Mucosa of rectum (tissue), 2 donors: ENCODE data around the gene MSANTD7.

Source experiments
- H3K27ac ChIP-seq, 2 donors: one replicate each; pipeline ENCODE4 v1.7.0; 2013; ENCODE audit warnings: inconsistent platforms in 2 of 2, low read depth in 2 of 2, low read length in 2 of 2
- H3K27me3 ChIP-seq, 2 donors: one replicate each; pipeline ENCODE4 v1.7.0; 2013; ENCODE audit warnings: low read length in 2 of 2; ENCODE audit not compliant: control insufficient read depth in 2 of 2, insufficient read depth in 2 of 2
- H3K36me3 ChIP-seq, 2 donors: one replicate each; pipeline ENCODE4 v1.7.0; 2013; ENCODE audit warnings: low read length in 2 of 2; ENCODE audit not compliant: control insufficient read depth in 2 of 2, insufficient read depth in 2 of 2
- H3K4me1 ChIP-seq, 2 donors: one replicate each; pipeline ENCODE4 v1.7.0; 2013; ENCODE audit warnings: low read length in 2 of 2, mild to moderate bottlenecking in 1 of 2; ENCODE audit not compliant: control insufficient read depth in 2 of 2, insufficient read depth in 2 of 2
- H3K4me3 ChIP-seq, 2 donors: one replicate each; pipeline ENCODE4 v1.7.0; 2013; ENCODE audit warnings: low read length in 2 of 2
- H3K9ac ChIP-seq, 2 donors: one replicate each; pipeline ENCODE4 v1.7.0; 2013; ENCODE audit warnings: low read length in 2 of 2, low read depth in 1 of 2, mild to moderate bottlenecking in 1 of 2
- H3K9me3 ChIP-seq, 2 donors: one replicate each; pipeline ENCODE4 v1.7.0; 2013; ENCODE audit warnings: low read length in 2 of 2; ENCODE audit not compliant: control insufficient read depth in 2 of 2
- donor health status: healthy.
- donor health status: Normal muscosa, but diverticular disease.

Gene MSANTD7, protein sequence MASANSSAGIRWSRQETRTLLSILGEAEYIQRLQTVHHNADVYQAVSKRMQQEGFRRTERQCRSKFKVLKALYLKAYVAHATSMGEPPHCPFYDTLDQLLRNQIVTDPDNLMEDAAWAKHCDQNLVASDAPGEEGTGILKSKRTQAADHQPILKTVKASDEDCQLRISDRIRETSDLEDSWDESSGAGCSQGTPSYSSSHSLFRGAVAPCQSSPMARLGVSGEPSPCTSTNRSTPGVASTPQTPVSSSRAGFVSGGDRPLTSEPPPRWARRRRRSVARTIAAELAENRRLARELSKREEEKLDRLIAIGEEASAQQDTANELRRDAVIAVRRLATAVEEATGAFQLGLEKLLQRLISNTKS

DNA sequence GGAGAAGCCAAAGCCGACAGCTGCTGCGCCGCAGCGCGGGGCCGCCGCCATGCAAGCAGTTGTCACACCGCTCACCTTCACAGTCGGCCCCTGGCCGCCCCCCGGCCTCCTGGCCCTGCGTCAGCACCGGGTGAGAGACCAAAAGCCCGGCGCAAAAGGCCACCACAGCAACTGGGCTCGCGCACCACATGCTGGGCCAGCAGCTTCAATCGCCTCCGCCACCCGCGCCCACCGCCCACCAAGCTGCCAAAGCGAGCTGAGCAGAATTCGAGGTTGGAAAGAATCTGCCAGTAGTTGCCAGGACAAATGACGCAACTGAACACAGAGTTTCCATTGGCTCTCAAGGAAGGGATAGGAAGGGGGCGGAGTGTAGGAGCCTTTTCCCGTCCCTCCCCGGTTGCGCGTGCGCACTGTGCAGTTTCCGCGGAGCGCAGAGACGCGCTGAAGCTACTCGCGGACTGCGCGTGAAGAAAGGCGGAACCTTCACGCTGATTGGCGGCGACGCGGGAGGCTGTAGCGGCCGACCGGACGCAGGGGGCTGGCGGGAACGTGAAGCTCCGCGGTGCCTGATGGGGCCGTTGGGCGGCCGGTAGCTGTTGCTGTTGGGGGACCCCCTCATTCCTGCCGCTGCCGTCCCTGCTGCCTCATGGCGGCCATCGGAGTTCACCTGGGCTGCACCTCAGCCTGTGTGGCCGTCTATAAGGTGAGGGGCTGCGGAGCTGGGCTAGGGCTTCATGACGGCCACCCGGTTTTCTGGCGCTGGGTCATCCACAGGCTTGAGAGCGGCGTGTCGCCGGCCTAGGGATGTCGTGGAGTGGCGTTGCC is at the start of gene MSANTD7, which contains the start of the genes CDNF and HSPA14:
Gene MSANTD7 (plus strand): TSS at position 550 of the 825 bp plus-strand sequence. CDS start 3,979 bp downstream, outside the sequence.
Gene CDNF (minus strand): TSS at position 281 of the 825 bp plus-strand sequence. CDS start 91 bp downstream, at position 190.
Gene HSPA14 (plus strand): TSS at position 550 of the 825 bp plus-strand sequence. CDS start 97 bp downstream, at position 647.
- Histone ChIP-seq H3K27me3 (no peaks in the 10 kb centered on the region), H3K9me3 (no peaks in the 10 kb centered on the region), H3K36me3 (peaks cover 20 to 21% of the 10 kb centered on the region in 2 donors), H3K9ac (peak within 1 kb of the TSS; percentile 97 to 98), H3K4me1 (peaks cover 5 to 12% of the 10 kb centered on the region in 2 donors), H3K4me3 (peak within 1 kb of the TSS; percentile 90 to 95), H3K27ac (peak within 1 kb of the TSS; percentile 93 to 96)

DNA sequence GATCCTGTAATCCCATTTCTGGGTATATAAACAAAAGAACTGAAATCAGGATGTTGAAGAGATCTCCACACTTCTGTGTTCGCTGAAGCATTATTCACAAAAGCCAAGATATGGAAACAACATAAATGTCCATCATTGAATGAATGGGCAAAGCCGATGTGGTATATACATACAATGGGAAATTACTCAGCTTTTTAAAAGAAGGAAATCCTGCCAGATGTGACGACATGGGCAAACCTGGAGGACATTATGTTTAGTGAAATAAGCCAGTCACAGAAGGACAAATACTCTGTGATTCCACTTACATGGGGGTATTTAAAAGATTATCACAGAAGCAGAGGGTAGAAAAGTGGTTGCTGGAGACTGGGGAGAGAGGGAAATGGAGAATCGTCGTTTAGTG is 39.5 kb upstream of the MSANTD7 start:
- no peak overlapping the region for H3K9ac ChIP-seq
- H3K9me3 ChIP-seq, result peaks cover 0 to 2% of the 10 kb centered on the region in 2 donors

DNA sequence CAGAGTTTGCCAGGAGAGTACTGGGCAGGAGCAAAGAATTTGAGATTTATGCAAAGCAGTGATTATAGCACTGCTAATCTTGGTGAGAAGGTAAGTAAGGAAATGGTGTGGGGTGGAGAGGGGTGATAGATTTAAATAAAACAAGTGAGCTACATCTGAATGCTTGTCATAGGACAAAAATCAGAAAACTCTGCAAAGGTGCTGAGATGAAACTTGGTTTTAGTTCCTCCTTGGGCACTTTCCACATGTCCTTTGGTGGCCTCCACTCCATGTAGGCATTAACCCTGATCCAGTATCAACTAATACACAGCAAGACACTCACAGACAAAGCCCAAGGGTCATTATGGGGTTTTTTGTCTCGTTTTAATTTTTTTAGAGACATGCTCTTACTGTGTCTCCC is 37.7 kb upstream of the MSANTD7 start:
- no peak overlapping the region for H3K4me3 ChIP-seq
- H3K27ac ChIP-seq, result no peak overlapping the region
- no peaks in the 10 kb centered on the region for H3K36me3 ChIP-seq
- H3K27me3 ChIP-seq, result no peaks in the 10 kb centered on the region
- no peaks in the 10 kb centered on the region for H3K4me1 ChIP-seq
- H3K9me3 ChIP-seq, result peaks cover 0 to 2% of the 10 kb centered on the region in 2 donors
- no peak overlapping the region for H3K9ac ChIP-seq

More for the DNA sequence above, 39.5 kb upstream of the MSANTD7 start:
- no peak overlapping the region for H3K4me3 ChIP-seq
- no peak overlapping the region for H3K27ac ChIP-seq
- no peaks in the 10 kb centered on the region for H3K27me3 ChIP-seq
- no peaks in the 10 kb centered on the region for H3K4me1 ChIP-seq
- no peaks in the 10 kb centered on the region for H3K36me3 ChIP-seq

DNA sequence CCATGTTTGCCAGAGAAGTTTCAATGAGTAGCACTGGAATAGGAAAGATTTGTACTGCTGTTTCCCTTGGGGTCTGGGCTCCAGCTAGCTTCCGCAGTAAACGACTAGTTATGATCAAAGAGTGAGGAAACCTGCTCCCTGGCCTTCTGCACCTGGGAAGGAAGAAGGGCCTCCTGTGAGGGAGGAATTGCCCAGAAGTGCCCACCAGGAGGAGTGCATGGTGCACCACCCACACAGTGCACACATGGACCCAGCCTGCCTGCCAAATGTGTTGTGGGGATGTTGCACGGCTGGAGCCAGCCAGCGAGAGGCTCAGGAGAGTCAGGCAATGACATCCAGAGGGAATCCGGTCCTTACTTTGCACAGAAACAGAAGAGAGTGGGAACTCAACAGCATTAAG is 36.4 kb upstream of the MSANTD7 start:
- Histone ChIP-seq H3K9ac (no peak overlapping the region), H3K36me3 (no peaks in the 10 kb centered on the region), H3K27ac (no peak overlapping the region), H3K27me3 (no peaks in the 10 kb centered on the region), H3K9me3 (peaks cover 0 to 2% of the 10 kb centered on the region in 2 donors), H3K4me3 (no peak overlapping the region), H3K4me1 (no peaks in the 10 kb centered on the region)

DNA sequence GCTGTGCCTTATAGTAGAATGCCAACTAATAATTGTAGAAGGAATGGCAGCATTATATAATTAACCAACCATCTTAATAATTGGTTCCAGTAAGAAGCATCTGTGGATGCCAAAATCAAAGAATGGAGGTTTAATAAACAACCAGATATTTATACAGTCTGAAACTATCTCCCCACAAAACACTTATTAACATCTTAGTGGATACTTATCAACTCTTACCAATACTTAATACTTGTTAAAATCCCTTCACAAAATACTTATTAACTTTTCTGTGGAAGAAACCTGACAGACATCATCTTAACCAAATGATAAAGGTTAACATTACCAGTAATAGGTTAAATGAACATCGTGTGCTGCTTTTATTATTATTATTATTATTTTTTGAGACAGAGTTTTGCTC is 34.3 kb upstream of the MSANTD7 start:
- Histone ChIP-seq H3K27ac (no peak overlapping the region), H3K36me3 (no peaks in the 10 kb centered on the region), H3K4me1 (no peaks in the 10 kb centered on the region), H3K9ac (no peak overlapping the region), H3K27me3 (no peaks in the 10 kb centered on the region), H3K9me3 (peaks cover 0 to 2% of the 10 kb centered on the region in 2 donors), H3K4me3 (no peak overlapping the region)

DNA sequence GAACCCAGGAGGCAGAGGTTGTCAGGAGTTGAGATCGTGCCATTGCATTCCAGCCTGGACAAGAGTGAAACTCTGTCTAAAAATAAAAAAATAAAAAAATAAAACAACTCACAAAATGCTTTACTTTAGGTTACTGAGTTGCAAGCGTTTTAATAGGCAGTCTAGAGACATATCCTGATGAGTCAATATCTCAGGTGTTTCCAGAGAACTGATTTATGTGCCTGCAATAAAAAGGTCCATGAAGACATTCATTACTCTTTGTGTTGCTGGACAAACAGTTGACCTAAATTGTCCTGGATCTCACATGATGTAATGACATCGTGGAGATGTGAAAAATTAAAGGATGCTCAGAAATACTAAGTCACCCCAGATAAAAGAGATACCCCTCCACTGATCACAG is 31.8 kb upstream of the MSANTD7 start:
- H3K27me3 ChIP-seq, result no peaks in the 10 kb centered on the region
- no peak overlapping the region for H3K4me3 ChIP-seq
- H3K4me1 ChIP-seq, result no peaks in the 10 kb centered on the region
- no peaks in the 10 kb centered on the region for H3K36me3 ChIP-seq
- no peak overlapping the region for H3K27ac ChIP-seq
- H3K9ac ChIP-seq, result no peak overlapping the region
- peaks cover 0 to 2% of the 10 kb centered on the region in 2 donors for H3K9me3 ChIP-seq

DNA sequence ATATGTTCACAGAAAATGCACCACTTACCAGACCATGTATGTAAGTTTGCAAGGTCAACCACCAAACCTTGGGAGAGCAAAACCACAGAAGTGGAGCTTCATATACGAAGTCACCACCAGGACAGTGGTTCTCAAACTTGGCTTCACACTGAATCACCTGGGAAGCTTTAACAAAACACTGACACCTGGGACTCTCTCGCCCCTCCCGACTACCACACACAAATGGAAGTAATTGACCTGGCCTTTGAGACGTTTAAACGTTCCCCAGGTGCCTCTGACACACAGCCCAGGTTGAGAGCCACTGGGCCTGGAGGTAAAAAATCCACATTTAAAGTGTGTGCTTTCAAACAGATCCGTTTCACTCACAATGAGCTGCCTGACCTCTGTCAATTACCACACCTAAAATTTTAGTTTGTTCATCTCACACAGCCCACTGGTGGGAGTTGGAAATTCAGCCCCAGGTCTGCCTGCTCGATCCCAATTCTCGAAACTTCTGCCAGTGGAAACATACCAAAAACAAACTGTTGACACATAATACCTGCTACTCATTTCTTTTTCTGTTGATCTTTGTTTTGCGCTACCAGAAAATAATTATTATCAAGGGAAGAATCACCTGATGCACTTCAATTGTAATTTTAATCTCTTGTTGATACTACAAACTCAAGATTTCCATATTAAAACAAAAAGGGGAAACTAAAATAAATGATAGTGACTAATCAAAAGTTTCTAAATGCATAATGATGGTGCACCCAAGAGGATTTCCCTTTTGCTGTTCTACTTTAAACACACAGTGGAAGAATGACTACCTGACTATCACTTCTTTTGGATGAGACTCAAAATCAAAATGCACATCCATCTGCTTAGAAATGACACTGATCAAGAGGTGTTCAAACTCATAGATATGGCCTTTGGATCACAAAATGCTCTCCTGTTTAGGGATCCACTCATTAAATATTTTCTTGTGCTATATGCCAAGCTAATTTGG is 26.8 kb upstream of the MSANTD7 start:
- Histone ChIP-seq H3K27ac (no peak overlapping the region), H3K9ac (no peak overlapping the region), H3K4me1 (no peaks in the 10 kb centered on the region), H3K36me3 (no peaks in the 10 kb centered on the region), H3K27me3 (no peaks in the 10 kb centered on the region), H3K9me3 (no peaks in the 10 kb centered on the region), H3K4me3 (no peak overlapping the region)

DNA sequence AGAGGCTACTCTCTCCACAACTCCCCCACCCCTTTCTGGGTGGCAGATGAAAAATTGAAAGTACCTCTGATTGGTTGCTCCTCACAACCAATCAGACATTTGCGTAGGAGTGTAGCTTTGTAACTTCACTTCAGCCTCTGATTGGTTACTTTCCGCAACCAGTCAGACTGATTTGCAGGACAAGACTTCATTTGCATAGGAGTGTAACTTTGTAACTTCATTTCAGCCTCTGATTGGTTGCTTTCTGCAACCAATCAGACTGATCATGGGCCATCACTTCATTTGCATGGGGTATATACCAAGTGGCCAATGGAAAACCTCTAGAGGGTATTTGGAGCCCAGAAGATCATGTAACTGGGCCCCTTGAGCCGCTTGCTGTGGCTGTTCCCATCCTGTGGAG is 25.8 kb upstream of the MSANTD7 start:
- H3K27ac ChIP-seq, result no peak overlapping the region
- no peaks in the 10 kb centered on the region for H3K9me3 ChIP-seq
- H3K27me3 ChIP-seq, result no peaks in the 10 kb centered on the region
- H3K4me1 ChIP-seq, result no peaks in the 10 kb centered on the region
- no peaks in the 10 kb centered on the region for H3K36me3 ChIP-seq
- H3K9ac ChIP-seq, result no peak overlapping the region
- no peak overlapping the region for H3K4me3 ChIP-seq

DNA sequence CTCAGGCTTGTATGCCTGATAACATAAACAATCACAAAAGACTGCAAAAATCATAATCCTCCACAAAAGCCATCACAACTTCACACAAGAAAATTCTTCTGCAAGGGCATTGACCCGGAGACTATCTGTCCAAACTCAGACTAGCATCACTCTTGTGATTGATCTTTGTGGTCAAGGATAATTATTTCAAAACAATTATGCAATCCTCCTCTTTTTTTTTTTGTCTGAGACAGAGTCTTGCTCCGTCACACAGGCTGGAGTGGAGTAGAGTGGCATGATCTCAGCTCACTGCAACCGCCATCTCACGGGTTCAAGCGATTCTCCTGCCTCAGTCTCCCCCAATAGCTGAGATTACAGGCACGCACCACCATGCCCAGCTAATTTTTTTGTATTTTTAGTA is 22.4 kb upstream of the MSANTD7 start:
- H3K4me1 ChIP-seq, result no peaks in the 10 kb centered on the region

More for the DNA sequence above, 22.4 kb upstream of the MSANTD7 start:
- Histone ChIP-seq H3K4me3 (no peak overlapping the region), H3K9me3 (no peaks in the 10 kb centered on the region), H3K27me3 (no peaks in the 10 kb centered on the region), H3K9ac (no peak overlapping the region), H3K36me3 (no peaks in the 10 kb centered on the region), H3K27ac (no peak overlapping the region)
